Measurements from ENCODE around the gene FGF14. TPM values are rescaled to one million over a fixed set of nuclear protein-coding genes. Genes with fewer than 3 reads are reported as not detected.

Gene FGF14
- total and polyA plus RNA-seq, 2 donors (not counting 3 experiments of a cell fraction or from before 2014, with no cell fraction given) = not detected

- dilution Hi-C loops (cut with MboI; ENCODE audit: extremely low pct_ligation_motif_present, low sequenced_read_pairs) = no loop called here
- Histone ChIP-seq H3K27ac (ENCODE audit: insufficient read depth, low read depth, low read length) (no peak overlapping the region), H3K9me1 (replicated peaks; ENCODE audit: control insufficient read depth, extremely low read depth, insufficient read depth, low read length) (no peaks in the 10 kb centered on the region), H2AFZ (ENCODE audit: low read depth, low read length) (no peak overlapping the region), H3K9ac (replicated peaks; ENCODE audit: extremely low read depth, insufficient read depth, low read length) (no peak overlapping the region), H3K27me3 (ENCODE audit: control insufficient read depth in 2 of 2, insufficient read depth in 2 of 2, low read length in 2 of 2) (no peaks in the 10 kb centered on the region), H3K4me1 (ENCODE audit: control insufficient read depth, extremely low read depth, insufficient read depth, low read length) (no peaks in the 10 kb centered on the region), H3K36me3 (ENCODE audit: control insufficient read depth in 2 of 2, extremely low read depth in 1 of 2, insufficient read depth in 2 of 2, low read length in 2 of 2) (no peaks in the 10 kb centered on the region), H3K79me2 (ENCODE audit: control insufficient read depth, insufficient read depth, low read length) (no peaks in the 10 kb centered on the region), H4K20me1 (replicated peaks; ENCODE audit: control insufficient read depth, extremely low read depth, insufficient read depth, low read length) (no peaks in the 10 kb centered on the region), H3K9me3 (replicated peaks; ENCODE audit: control insufficient read depth, insufficient read depth, low read length) (no peaks in the 10 kb centered on the region), H3K4me2 (ENCODE audit: insufficient read depth, low read length) (no peak overlapping the region), H3K4me3 (replicated peaks in 1 of 3; ENCODE audit: insufficient read depth in 1 of 3, low read depth in 1 of 3, low read length in 3 of 3) (no peak overlapping the region)
- DNase-seq (ENCODE audit: low read depth, low spot score) (no peak), FAIRE-seq (no peak)
- ChIA-PET POLR2A (no interaction called here), CTCF (no interaction called here)
- no peak for TF ChIP-seq MAX (IDR thresholded peaks at IDR 0.05; ENCODE audit: insufficient read depth, insufficient read length)
- no peak for TF ChIP-seq POLR2A (IDR thresholded peaks at IDR 0.05; ENCODE audit: low read depth, low read length)
- TF ChIP-seq CTCF (IDR thresholded peaks at IDR 0.05; ENCODE audit: extremely low read depth in 1 of 2, insufficient read depth in 1 of 2, low read depth in 1 of 2, low read length in 2 of 2) = no peak
- no peak for TF ChIP-seq EZH2 (IDR thresholded peaks at IDR 0.05; ENCODE audit: borderline replicate concordance, low read depth, low read length, severe bottlenecking)
- TF ChIP-seq POLR2AphosphoS5 (IDR thresholded peaks at IDR 0.05; ENCODE audit: insufficient read depth, low read depth, low read length) = no peak
- TF ChIP-seq GATA2 (IDR thresholded peaks at IDR 0.05; ENCODE audit: insufficient read depth, insufficient read length, low read depth, low read length) = no peak
- TF ChIP-seq MYC (IDR thresholded peaks at IDR 0.05; ENCODE audit: low read depth, low read length) = no peak
- no peak for TF ChIP-seq JUN (IDR thresholded peaks at IDR 0.05; ENCODE audit: borderline replicate concordance, insufficient read depth, insufficient read length, low read depth)
- TF ChIP-seq FOS (IDR thresholded peaks at IDR 0.05; ENCODE audit: borderline replicate concordance, insufficient read depth, low read length) = no peak
- intact Hi-C loops (cut with micrococcal nuclease) = no loop called here
- no TSS peak for BruUV-seq (replicated peaks)
These were observed 422.0 kb downstream of the FGF14 start for GRCh38 chr13:101979825-101980224.
